HG03135 (cell line): ENCODE data around the gene ACVRL1.

ENCODE experiments used
- ATAC-seq: cut with Tn5 transposase; IDR thresholded peaks from one replicate; pipeline ENCODE4 v1.9.1; 2021; ENCODE audit warnings: mild to moderate bottlenecking, moderate library complexity; ENCODE audit not compliant: unreplicated experiment

The ACVRL1 gene

GRCh38 chr12:51896236-51896635 lies 11.1 kb upstream of the ACVRL1 start:
- ATAC-seq = no peak

GRCh38 chr12:51897181-51897580 lies 10.1 kb upstream of the ACVRL1 start:
- ATAC-seq = no peak

- no peak for ATAC-seq
These were observed 8.8 kb upstream of the ACVRL1 start for GRCh38 chr12:51898506-51898905.

- ATAC-seq = no peak
These were observed 8.4 kb upstream of the ACVRL1 start for GRCh38 chr12:51898937-51899336.

GRCh38 chr12:51900323-51900889 lies 6.9 kb upstream of the ACVRL1 start:
- no peak for ATAC-seq

- no peak for ATAC-seq
These were observed 6.0 kb upstream of the ACVRL1 start for GRCh38 chr12:51901121-51901817.

GRCh38 chr12:51901881-51902280 lies 5.4 kb upstream of the ACVRL1 start:
- no peak for ATAC-seq

- ATAC-seq = no peak
These were observed 2.3 kb upstream of the ACVRL1 start for GRCh38 chr12:51904951-51905470.

GRCh38 chr12:51905471-51906429 lies 1.6 kb upstream of the ACVRL1 start:
- ATAC-seq = no peak

GRCh38 chr12:51906430-51907082 lies 748 bp upstream of the ACVRL1 start:
- no peak for ATAC-seq

- no peak for ATAC-seq
These were observed 637 bp downstream of the ACVRL1 start for GRCh38 chr12:51907856-51908425.

GRCh38 chr12:51908876-51909592 lies 1.7 kb downstream of the ACVRL1 start:
- ATAC-seq = no peak

- ATAC-seq = no peak
These were observed 2.9 kb downstream of the ACVRL1 start for GRCh38 chr12:51910168-51910567.

GRCh38 chr12:51910691-51911090 lies 3.4 kb downstream of the ACVRL1 start:
- ATAC-seq = no peak

- ATAC-seq = no peak
These were observed 4.0 kb downstream of the ACVRL1 start for GRCh38 chr12:51911307-51911706.

- no peak for ATAC-seq
These were observed 4.7 kb downstream of the ACVRL1 start for GRCh38 chr12:51911788-51912711.

- no peak for ATAC-seq
These were observed 6.0 kb downstream of the ACVRL1 start for GRCh38 chr12:51913071-51914033.
